Smooth muscle cell of the brain vasculature (primary cell): Measurements from ENCODE around the gene S100A7A.
A peak's percentile ranks its signal among the peaks of the same experiment; 100 is the strongest.
"Not testable (repeated sequence)": the region's sequence is repeated elsewhere in the genome, so short reads cannot be mapped to it uniquely, and the experiment has no call there.

Source experiments
- DNase-seq: peaks from one replicate; pipeline ENCODE4 v3.0.0-alpha.2; 2012; ENCODE audit warnings: low read depth, low spot score

The S100A7A gene

GRCh38 chr1:153422450-153423068, 6.2 kb downstream of the S100A7A start:
- DNase-seq = peak; percentile 7

GRCh38 chr1:153426809-153427208, 10.5 kb downstream of the S100A7A start:
- DNase-seq = no peak

GRCh38 chr1:153428073-153428638, 11.8 kb downstream of the S100A7A start:
- no peak for DNase-seq

- DNase-seq = no peak
Measured at GRCh38 chr1:153428791-153429190, 12.5 kb downstream of the S100A7A start.

GRCh38 chr1:153429266-153430165, 13.2 kb downstream of the S100A7A start:
- DNase-seq = no peak

GRCh38 chr1:153430166-153430553, 13.8 kb downstream of the S100A7A start:
- DNase-seq = no peak

GRCh38 chr1:153430561-153430960, 14.2 kb downstream of the S100A7A start:
- DNase-seq = no peak

- no peak for DNase-seq
Measured at GRCh38 chr1:153431002-153431401, 14.7 kb downstream of the S100A7A start.

GRCh38 chr1:153431427-153431826, 15.1 kb downstream of the S100A7A start:
- no peak for DNase-seq

- no peak for DNase-seq
Measured at GRCh38 chr1:153431928-153432327, 15.6 kb downstream of the S100A7A start.

GRCh38 chr1:153432874-153433681, 16.8 kb downstream of the S100A7A start:
- no peak for DNase-seq

GRCh38 chr1:153434746-153435455, 18.6 kb downstream of the S100A7A start:
- no peak for DNase-seq

- no peak for DNase-seq
Measured at GRCh38 chr1:153437236-153437635, 20.9 kb downstream of the S100A7A start.

- no peak for DNase-seq
Measured at GRCh38 chr1:153438599-153438998, 22.3 kb downstream of the S100A7A start.

- no peak for DNase-seq
Measured at GRCh38 chr1:153439273-153439672, 23.0 kb downstream of the S100A7A start.

GRCh38 chr1:153441238-153441755, 25.0 kb downstream of the S100A7A start:
- no peak for DNase-seq

GRCh38 chr1:153443486-153443885, 27.2 kb downstream of the S100A7A start:
- DNase-seq = no peak

- DNase-seq = no peak
Measured at GRCh38 chr1:153444078-153444477, 27.8 kb downstream of the S100A7A start.

GRCh38 chr1:153447498-153448170, 31.3 kb downstream of the S100A7A start:
- no peak for DNase-seq

GRCh38 chr1:153448851-153449250, 32.5 kb downstream of the S100A7A start:
- not testable (repeated sequence) for DNase-seq
